Muscle of arm (tissue), 12 donors: ENCODE data around the gene CEP350. TPM values are rescaled to one million over a fixed set of nuclear protein-coding genes. Genes with fewer than 3 reads are reported as not detected.

Source experiments
- DNase-seq: peaks from one replicate; pipeline ENCODE4 v3.0.0-alpha.2; 2013
- polyA plus RNA-seq, 12 donors: library from polyadenylated mRNA; unstranded; fragments of 120-200 nt; gene quantifications; one replicate each; pipeline ENCODE4 v1.2.1, GENCODE V29; 2013; ENCODE audit not compliant: insufficient read length in 12 of 12

CEP350 gene
- polyA plus RNA-seq, 12 donors, result 27.9 to 41.2 (median 33.8) TPM; not detected in 1

DNA sequence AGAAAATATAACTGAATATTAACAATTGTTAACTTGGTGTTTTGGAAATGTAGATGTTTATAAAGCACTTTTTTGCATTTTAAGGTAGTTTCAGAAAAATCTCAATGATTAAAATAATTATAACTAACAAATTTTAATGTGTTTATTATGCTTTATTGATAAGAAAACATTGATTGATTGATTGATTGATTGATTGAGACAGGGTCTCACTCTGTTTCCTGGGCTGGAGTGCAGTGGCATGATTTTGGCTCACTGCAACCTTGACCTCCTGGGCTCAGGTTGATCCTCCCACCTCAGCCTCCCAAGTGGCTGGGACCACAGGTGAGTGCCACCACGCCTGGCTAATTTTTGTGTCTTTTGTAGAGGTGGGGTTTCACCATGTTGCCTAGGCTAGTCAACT lies 106.4 kb downstream of the CEP350 start:
- no peak for DNase-seq

DNA sequence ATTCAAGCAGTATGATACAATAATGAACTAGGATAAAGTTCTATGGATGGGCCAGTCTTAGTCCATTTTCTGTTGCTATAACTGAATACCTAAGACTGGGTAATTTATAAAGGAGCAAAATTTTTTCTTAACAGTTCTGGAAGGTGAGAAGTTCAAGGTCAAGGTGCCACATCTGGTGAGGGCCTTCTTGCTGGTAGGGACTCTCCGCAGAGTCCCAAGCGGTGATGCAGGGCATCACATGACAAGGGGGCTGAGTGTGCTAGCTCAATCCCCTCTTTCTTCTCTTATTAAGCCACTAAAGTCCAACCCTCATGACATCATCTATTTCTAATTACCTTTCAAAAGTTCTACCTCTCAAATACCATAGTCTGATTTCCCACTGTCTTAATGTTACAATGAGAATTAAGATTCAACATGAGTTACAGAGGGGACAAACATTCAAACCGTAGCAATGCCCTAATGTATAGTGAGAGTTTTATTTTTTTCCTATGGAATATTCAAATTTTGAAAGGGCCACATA lies 107.9 kb downstream of the CEP350 start:
- no peak for DNase-seq

DNA sequence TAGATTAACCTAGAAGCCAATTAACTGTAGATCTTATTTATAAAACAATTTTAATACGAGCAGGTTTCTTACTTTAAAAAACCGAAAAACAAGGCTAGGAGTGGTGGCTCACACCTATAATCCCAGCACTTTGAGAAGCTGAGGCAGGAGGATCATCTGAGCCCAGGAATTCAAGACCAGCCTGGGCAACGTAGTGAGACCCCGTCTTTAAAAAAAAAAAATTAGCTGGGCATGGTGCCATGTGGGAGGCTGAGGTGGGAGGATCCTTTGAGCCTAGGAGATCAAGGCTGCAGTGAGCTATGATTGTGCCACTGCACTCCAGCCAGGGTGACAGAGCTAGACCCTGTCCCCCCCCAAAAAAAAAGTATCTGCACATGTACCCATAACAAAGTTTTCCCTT lies 110.8 kb downstream of the CEP350 start:
- DNase-seq, result no peak

DNA sequence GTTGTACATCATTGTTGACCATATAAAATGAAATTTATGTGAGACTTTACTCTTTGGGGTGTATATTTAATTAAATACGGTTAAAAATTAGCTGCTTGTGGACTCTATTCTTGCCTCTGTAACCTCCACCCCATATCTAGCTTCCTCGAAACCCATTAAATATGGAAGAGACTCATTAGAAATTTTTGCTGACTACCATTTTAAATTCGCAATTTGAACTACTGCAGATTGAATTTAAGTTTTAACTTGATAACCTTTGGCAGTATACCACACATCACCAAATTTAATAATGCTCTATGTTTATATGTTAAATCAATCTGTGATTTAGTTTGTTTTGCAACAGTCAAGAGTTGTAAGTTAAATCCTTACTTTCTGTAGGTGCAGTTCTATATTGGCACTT lies 111.5 kb downstream of the CEP350 start:
- no peak for DNase-seq

DNA sequence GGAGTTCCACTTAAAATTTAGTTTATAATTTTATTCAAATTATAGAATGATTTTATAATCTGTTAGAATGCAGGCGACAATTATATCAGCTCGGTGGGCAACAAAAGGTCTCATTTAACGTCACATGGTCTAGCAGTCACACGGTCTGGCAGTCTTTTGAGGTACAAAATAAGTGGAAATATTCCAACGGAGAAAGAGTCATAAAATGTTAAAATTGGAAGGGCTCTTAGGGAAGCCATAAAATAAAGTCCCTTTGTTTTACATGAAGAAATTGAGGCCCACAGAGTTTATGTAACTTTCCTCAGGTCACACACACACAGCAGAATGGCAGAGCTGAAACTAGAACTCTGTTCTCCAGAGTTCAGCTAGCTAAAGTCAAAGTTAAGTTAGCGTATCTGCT lies 115.7 kb downstream of the CEP350 start:
- DNase-seq, result no peak

DNA sequence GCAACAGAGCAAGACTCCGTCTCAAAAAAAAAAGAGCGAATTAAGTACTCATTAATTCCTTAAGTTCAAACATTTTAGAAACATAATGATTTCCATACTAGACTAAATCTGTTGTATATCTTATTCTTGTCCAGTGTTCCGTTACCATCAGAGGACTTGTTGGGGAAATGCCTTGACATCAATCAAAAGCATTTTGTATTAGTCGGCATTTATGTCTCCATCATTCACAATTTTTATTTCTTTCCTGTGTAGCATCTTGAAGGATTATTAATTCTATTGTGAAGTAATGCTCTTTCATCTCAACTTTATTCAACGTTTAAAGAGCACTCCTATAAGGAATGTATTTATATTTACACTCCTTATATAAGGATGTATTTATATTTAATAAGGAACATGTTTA lies 117.1 kb downstream of the CEP350 start:
- no peak for DNase-seq

- DNase-seq, result no peak
These were observed 125.8 kb downstream of the CEP350 start for GRCh38 chr1:180080439-180080838.

DNA sequence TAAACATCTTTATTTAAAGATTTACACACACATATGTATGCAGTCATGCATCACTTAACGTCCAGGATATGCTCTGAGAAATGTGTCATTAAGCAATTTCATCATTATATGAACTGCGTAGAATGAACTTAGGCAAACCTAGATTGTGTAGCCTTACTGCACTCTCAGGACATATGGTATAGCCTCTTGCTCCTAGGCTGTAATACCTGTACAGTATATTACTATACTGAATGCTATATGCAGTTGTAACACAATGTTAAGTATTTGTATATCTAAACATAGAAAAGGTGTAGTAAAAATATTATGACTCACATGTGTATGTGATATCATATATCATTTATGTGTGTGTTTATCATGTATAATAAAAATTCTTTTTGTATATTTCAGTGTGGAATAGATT lies 126.9 kb downstream of the CEP350 start:
- no peak for DNase-seq

DNA sequence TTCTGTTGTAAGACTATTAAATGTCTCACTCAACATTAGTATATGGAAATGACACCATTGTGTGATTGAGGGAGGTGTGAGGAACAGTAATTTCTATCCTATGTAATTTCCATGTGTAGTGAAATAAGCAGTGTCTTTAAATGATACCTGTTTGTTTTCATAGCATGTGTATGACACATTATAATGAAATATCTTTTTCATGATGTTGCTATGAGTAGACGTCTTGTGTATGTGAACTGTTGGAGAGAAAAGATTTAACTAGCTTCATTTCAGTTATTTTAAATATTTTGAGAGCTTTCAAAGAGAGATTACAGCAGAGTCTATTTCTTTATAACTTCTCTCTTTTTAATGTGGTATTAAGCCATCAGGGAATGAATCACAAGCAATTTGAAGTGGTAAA lies 128.6 kb downstream of the CEP350 start:
- no peak for DNase-seq

DNA sequence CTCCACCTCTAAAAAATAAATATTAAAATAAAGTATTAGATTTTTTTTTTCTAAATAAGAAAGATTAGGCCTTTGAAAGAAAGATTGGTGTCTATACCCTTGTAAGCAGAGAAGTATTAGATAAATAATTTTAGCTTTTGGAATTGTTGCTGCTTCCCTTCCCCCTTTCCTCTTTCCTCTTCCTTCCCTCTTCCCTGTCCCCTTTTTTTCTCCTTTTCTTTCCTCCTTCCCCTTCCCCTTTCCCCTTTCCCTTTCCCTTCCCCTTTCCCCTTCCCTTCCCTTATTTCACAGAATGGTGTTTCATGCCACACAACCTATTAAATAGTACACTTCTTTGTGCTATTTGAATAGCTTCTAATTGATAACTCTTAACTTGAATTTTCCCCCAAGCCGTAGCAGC lies 130.3 kb downstream of the CEP350 start:
- no peak for DNase-seq

- DNase-seq, result no peak
These were observed 130.7 kb downstream of the CEP350 start for GRCh38 chr1:180085331-180085730.

- no peak for DNase-seq
These were observed 138.5 kb downstream of the CEP350 start for GRCh38 chr1:180092931-180093650.

GRCh38 chr1:180094705-180095295 lies 140.2 kb downstream of the CEP350 start:
- no peak for DNase-seq

DNA sequence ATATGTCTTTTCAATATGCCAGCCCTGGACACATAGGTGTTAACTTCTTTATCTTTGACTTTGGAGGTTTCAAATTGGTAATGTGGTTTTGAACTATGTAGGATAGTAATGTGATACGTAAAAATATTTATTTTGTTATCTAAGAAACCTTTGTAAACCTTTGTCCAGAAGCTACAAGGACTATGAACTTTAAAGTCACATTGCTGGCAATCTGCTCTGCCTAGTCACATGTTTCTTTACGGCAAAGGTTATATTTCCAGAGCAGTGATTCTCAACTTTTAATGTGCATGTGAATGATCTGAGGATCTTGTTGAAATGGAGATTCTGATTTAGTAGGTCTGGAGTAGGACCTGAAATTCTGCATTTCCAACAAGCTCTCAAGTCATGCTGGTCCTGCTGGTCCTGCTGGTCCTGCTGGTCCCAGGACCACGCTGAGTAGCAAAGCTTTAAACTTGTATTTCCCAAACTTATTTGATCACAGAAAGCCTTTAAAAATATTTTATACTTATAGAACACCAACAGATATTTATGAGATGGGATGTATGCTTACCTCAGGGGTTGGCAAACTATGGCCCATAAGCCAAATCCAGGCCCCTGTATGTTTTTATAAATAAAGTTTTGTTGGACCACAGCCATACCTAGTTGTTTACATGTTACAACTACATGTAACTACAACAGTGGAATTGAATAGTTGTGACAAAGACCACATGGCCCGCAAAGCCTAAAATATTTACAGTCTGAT lies 142.1 kb downstream of the CEP350 start:
- DNase-seq, result no peak

DNA sequence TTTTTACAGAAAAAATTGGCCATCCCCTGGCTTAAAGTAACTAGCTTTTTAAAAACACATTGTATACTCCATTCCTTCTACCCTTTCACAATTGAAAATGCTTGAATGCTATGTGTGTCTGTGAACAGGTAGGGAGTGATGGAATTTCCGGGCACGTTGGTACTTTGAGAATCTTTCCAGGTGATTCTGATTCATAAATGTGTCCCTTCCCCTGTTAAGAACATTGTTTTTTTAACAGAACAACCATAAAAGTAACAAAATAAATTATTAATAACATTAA lies 142.7 kb downstream of the CEP350 start:
- no peak for DNase-seq

- DNase-seq, result no peak
These were observed 146.8 kb downstream of the CEP350 start for GRCh38 chr1:180101411-180101810.

DNA sequence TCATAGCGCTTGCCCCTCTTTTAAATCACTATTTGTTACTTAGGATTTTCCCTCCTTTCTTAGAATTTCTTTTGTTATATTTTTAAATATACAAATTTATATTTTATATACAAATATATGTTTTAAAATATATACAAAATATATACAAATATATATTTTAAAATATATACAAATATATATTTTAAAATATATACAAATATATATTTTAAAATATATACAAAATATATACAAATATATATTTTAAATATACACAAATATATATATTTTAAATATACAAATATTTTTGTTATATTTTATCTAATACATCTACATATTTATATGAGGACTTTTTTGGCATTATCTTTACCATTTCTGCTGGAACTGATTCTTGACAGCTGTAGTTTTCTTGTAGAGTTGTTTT lies 149.2 kb downstream of the CEP350 start:
- DNase-seq, result no peak

DNA sequence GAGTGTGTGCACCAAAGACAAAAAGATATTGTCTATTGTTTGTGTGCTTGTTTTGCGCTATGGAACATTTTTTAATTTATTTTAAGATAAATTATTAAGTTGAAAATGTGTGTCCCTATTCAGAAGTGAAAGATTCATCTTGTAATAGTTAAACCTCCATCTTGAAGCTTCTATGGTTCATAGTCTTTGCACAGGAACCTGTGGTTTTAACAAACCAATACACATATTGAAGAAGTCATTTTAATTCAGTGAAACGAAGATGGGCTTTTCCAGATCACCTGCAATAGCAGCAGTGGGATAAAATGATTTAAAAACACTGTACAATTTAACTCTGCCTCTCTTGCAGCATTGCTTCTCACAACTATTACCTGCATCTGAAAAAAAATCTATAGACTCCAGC lies 157.5 kb downstream of the CEP350 start:
- no peak for DNase-seq

DNA sequence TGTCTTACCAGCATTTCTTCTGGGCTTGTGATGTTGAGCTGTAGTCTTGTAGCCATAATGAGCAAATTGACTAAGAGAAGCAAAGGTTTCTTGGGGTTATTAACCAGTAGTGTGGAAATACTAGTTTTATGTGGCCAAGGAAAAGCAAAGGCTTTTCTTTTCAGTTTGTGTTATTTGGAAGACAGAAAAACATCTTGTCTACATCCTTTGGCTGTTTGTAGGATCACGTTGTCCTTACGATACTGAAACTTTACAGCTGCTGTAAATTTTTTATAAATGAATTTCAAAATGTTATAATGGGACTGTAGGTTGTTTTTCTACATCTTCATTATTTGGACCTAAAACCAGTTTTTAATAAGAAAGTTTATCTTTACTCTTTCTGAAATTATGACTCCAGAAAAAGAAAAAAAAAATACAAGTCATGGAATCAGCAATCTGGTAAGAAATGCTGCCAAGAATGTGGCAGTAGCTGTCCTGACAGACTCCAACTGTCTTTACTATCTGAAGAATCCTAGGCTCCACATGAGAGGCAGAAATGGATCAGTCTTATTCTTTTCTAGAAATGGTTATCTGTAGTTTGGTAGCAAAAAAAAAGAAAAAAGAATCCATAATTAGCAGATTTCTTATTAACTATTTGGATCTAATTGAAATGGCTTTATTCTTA lies 158.5 kb downstream of the CEP350 start:
- DNase-seq, result no peak

- DNase-seq, result no peak
These were observed 159.9 kb downstream of the CEP350 start for GRCh38 chr1:180114396-180114945.

DNA sequence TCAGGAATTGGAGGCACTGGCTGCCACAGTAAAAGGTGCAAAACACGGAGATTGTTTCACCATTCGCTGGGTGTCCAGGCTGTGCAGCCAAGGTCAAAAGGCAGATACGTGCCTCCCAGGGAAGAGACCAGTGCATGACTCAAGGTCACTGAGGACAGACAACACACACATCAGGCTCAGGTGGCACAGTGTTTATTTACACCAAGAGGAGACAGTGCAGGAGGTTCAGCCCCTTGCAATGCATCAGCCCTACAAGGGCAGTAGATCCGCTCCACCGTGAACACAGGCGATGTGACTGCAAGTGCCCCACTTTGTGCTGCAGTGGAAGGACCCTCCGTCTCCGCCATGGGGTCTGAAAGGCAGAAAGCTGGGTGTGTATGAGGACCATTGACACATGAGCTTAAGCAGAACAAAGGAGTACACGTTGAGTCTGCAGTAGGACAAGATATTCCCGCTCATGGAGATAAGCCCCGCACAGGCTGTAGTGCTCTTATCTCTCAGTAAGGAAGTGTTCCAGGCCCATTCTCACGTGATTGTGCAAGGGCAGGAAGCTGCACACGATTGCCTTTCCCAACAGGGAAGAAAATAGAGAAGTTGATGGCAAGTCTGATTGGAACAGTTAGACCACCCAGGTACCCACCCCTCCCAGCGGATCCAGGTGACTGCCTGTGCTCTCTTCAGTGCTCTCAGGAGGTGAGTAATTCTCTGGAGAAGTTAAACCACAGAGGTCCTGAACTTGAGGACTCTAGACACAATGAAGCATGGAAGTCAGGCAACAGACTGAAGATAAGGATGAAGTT lies 162.6 kb downstream of the CEP350 start:
- DNase-seq, result no peak

DNA sequence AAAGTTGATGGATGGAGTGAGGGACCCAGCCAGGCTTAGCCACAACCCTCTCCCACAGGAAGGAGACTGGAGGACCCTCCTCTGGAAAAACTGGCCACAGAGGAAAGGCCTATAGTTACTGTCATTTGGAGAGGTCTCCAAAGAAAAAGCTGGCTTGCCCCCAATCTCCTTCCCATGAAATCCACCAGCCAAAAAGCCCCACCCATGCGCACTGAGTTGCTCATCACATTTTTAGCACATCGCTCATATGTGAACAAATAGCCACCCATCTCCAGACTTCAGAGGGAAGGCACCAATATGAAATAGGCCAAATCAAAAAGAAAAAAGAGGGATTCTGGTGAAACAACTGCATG lies 163.1 kb downstream of the CEP350 start:
- DNase-seq, result no peak
